Activated T-cell treated with anti-CD3 and anti-CD28 coated beads, Interleukin-2, amount 50 U/mL, for 48 hours (primary cell): ENCODE measurements around the gene HORMAD2.
"Not testable (repeated sequence)": the region's sequence is repeated elsewhere in the genome, so short reads cannot be mapped to it uniquely, and the experiment has no call there.

Source experiments
- DNase-seq, 2 experiments: peaks; one replicate each; pipeline ENCODE4 v3.0.0-alpha.2; 2020

The HORMAD2 gene

GRCh38 chr22:30059346-30060020 lies 20.8 kb upstream of the HORMAD2 start:
- DNase-seq, result not testable (repeated sequence)

- DNase-seq, result not testable (repeated sequence)
These were observed 19.2 kb upstream of the HORMAD2 start for GRCh38 chr22:30061094-30061493.

- DNase-seq, result no peak
These were observed 18.0 kb upstream of the HORMAD2 start for GRCh38 chr22:30062259-30062658.

GRCh38 chr22:30062950-30063349 lies 17.3 kb upstream of the HORMAD2 start:
- no peak for DNase-seq

GRCh38 chr22:30064172-30064571 lies 16.1 kb upstream of the HORMAD2 start:
- DNase-seq, result no peak

- DNase-seq, result no peak
These were observed 6.5 kb upstream of the HORMAD2 start for GRCh38 chr22:30073743-30074142.

- DNase-seq, result no peak
These were observed 6.1 kb upstream of the HORMAD2 start for GRCh38 chr22:30074147-30074546.

- no peak for DNase-seq
These were observed 5.3 kb upstream of the HORMAD2 start for GRCh38 chr22:30074994-30075393.

GRCh38 chr22:30077279-30077880 lies 2.9 kb upstream of the HORMAD2 start:
- DNase-seq, result no peak

- peak; percentile 25 to 38 for DNase-seq
These were observed 1.6 kb upstream of the HORMAD2 start for GRCh38 chr22:30078320-30079311.

GRCh38 chr22:30080805-30081204 lies 541 bp downstream of the HORMAD2 start:
- no peak for DNase-seq

GRCh38 chr22:30086496-30086895 lies 6.2 kb downstream of the HORMAD2 start:
- DNase-seq, result no peak

GRCh38 chr22:30087037-30087436 lies 6.8 kb downstream of the HORMAD2 start:
- DNase-seq, result not testable (repeated sequence)

GRCh38 chr22:30087611-30088010 lies 7.3 kb downstream of the HORMAD2 start:
- DNase-seq, result no peak

GRCh38 chr22:30088468-30088867 lies 8.2 kb downstream of the HORMAD2 start:
- DNase-seq, result no peak

GRCh38 chr22:30089655-30089974 lies 9.4 kb downstream of the HORMAD2 start:
- no peak for DNase-seq

GRCh38 chr22:30092686-30093085 lies 12.4 kb downstream of the HORMAD2 start:
- DNase-seq, result no peak

GRCh38 chr22:30094804-30095203 lies 14.5 kb downstream of the HORMAD2 start:
- no peak for DNase-seq

GRCh38 chr22:30097861-30098260 lies 17.6 kb downstream of the HORMAD2 start:
- no peak for DNase-seq

- DNase-seq, result not testable (repeated sequence)
These were observed 20.5 kb downstream of the HORMAD2 start for GRCh38 chr22:30100770-30101169.

GRCh38 chr22:30104501-30105156 lies 24.4 kb downstream of the HORMAD2 start:
- no peak for DNase-seq

- no peak for DNase-seq
These were observed 25.2 kb downstream of the HORMAD2 start for GRCh38 chr22:30105483-30105882.

- no peak for DNase-seq
These were observed 33.2 kb downstream of the HORMAD2 start for GRCh38 chr22:30113494-30113893.
